Naive thymus-derived CD4-positive, alpha-beta T cell (primary cell): ENCODE data around the gene ENOX1. TPM values are rescaled to one million over a fixed set of nuclear protein-coding genes. Genes with fewer than 3 reads are reported as not detected.

Experiments
- ATAC-seq: fragments of 150-1000 bp; cut with Tn5 transposase; 2 replicates; pipeline ENCODE4 v1.10.0; 2021; ENCODE audit warnings: mild to moderate bottlenecking, moderate library complexity
- CTCF ChIA-PET: fragments of 350-600 bp; sonication (Branson Sonifier 250); formaldehyde crosslinking; loops from one replicate; lab custom pipeline; 2021; ENCODE audit warnings: antibody characterized with exemption; lab: Charles Lee
- POLR2A ChIA-PET: fragments of 350-600 bp; sonication (Branson Sonifier 250); formaldehyde crosslinking; loops from one replicate; lab custom pipeline; 2021; ENCODE audit warnings: antibody characterized with exemption, inconsistent platforms; lab: Charles Lee
- DNase-seq, 9 donors: peaks; one replicate each; pipeline versions ENCODE4 v3.0.0 to v3.0.0-alpha.2; 2020 to 2022; ENCODE audit warnings: mixed read lengths in 1 of 9
- H3K27ac ChIP-seq: one replicate; pipeline ENCODE4 v1.7.0; 2013; ENCODE audit warnings: mild to moderate bottlenecking, low read depth, low read length, moderate library complexity
- H3K27me3 ChIP-seq, 2 donors: one replicate each; pipeline ENCODE4 v1.7.0; 2013; ENCODE audit warnings: low read length in 2 of 2, mild to moderate bottlenecking in 2 of 2, moderate library complexity in 2 of 2; ENCODE audit not compliant: control insufficient read depth in 2 of 2, insufficient read depth in 2 of 2
- H3K36me3 ChIP-seq, 3 experiments: 1 replicate in 2 of 3; 2 replicates in 1 of 3; pipeline ENCODE4 v1.7.0; 2013; ENCODE audit warnings: low read length in 3 of 3, mild to moderate bottlenecking in 3 of 3, moderate library complexity in 1 of 3; ENCODE audit not compliant: insufficient read depth in 3 of 3, control insufficient read depth in 2 of 3
- H3K4me1 ChIP-seq, 2 donors: one replicate each; pipeline ENCODE4 v1.7.0; 2013; ENCODE audit warnings: low read length in 2 of 2, mild to moderate bottlenecking in 2 of 2, moderate library complexity in 1 of 2; ENCODE audit not compliant: control insufficient read depth in 2 of 2, insufficient read depth in 2 of 2
- H3K4me3 ChIP-seq: 2 replicates; pipeline ENCODE4 v1.7.0; 2013; ENCODE audit warnings: mild to moderate bottlenecking, low read length
- H3K9me3 ChIP-seq, 3 experiments: 1 replicate in 2 of 3; 2 replicates in 1 of 3; pipeline ENCODE4 v1.7.0; 2013; ENCODE audit warnings: low read length in 3 of 3; ENCODE audit not compliant: control insufficient read depth in 2 of 3
- H3K27ac Mint-ChIP-seq, 9 donors: one replicate each; pipeline ENCODE4 v1.8.0; 2020 to 2022; ENCODE audit warnings: mixed read lengths in 9 of 9, mild to moderate bottlenecking in 8 of 9, moderate library complexity in 5 of 9, inconsistent platforms in 2 of 9
- H3K27me3 Mint-ChIP-seq, 5 donors: one replicate each; pipeline ENCODE4 v1.8.0; 2021 to 2022; ENCODE audit warnings: mixed read lengths in 5 of 5, mild to moderate bottlenecking in 1 of 5
- H3K36me3 Mint-ChIP-seq, 5 donors: one replicate each; pipeline ENCODE4 v1.8.0; 2020 to 2022; ENCODE audit warnings: mixed read lengths in 5 of 5, mild to moderate bottlenecking in 3 of 5, inconsistent platforms in 1 of 5
- H3K4me1 Mint-ChIP-seq, 7 donors: one replicate each; pipeline ENCODE4 v1.8.0; 2020 to 2022; ENCODE audit warnings: mixed read lengths in 7 of 7, mild to moderate bottlenecking in 3 of 7, inconsistent platforms in 1 of 7
- H3K4me3 Mint-ChIP-seq, 10 donors: one replicate each; pipeline ENCODE4 v1.8.0; 2020 to 2022; ENCODE audit warnings: mild to moderate bottlenecking in 10 of 10, mixed read lengths in 10 of 10, moderate library complexity in 6 of 10, inconsistent platforms in 2 of 10
- H3K9me3 Mint-ChIP-seq, 11 donors: one replicate each; pipeline ENCODE4 v1.8.0; 2020 to 2022; ENCODE audit warnings: mixed read lengths in 11 of 11, mild to moderate bottlenecking in 4 of 11, inconsistent platforms in 1 of 11, moderate library complexity in 1 of 11
- intact Hi-C, 2 donors: fragments of 100-400 bp; cut with micrococcal nuclease; formaldehyde crosslinking; loops; one replicate each; pipeline ENCODE4 v1.15.1; 2023
- polyA plus RNA-seq, 2 donors: library from polyadenylated mRNA; unstranded; fragments of 300-500 nt; fragmentation: Illumina TruSeq; gene quantifications; one replicate each; pipeline ENCODE4 v1.2.3, GENCODE V29; 2021
- total RNA-seq, 6 experiments: library from RNA in 5 of 6; stranded (reverse) in 5 of 6; gene quantifications; 1 replicate in 5 of 6; 2 replicates in 1 of 6; pipeline ENCODE4 v1.2.3 and lab custom pipeline; 2021 to 2026

The ENOX1 gene
- total and polyA plus RNA-seq, 7 experiments from 2014 or later = 0.17 TPM; not detected in 6

DNA sequence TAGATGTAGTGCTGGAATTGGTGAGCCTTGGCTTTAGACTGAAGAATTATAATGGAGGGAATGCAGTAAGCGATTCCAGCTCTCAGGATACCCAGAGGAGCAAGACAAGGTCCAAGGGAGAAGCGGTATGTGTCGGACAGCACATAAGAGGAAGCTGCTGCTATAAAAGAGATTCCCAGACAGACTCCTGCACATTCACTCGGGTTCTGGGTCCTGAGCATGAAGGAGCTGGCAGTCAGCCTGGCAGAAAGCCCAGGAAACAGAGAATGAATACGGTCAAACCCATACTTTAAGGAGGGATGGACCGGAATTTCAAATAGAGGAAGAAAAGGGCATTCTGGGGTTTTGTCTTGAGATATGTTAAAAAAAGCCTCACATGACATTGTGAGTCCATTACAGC is 455.1 kb downstream of the ENOX1 start:
- Histone ChIP-seq H3K27me3 (no peaks in the 10 kb centered on the region), H3K4me3 (no peak overlapping the region), H3K9me3 (no peaks in the 10 kb centered on the region), H3K27ac (no peak overlapping the region), H3K36me3 (no peaks in the 10 kb centered on the region), H3K4me1 (no peaks in the 10 kb centered on the region)
- no peaks in the 10 kb centered on the region for H3K4me1 Mint-ChIP-seq
- ATAC-seq = no peak
- no peaks in the 10 kb centered on the region for H3K9me3 Mint-ChIP-seq
- ChIA-PET CTCF (no interaction called here), POLR2A (no interaction called here)
- DNase-seq = no peak
- no peak overlapping the region for H3K27ac Mint-ChIP-seq
- H3K4me3 Mint-ChIP-seq = no peak overlapping the region
- intact Hi-C loops = no loop called here
- H3K27me3 Mint-ChIP-seq = peaks cover 0 to 17% (median 6%) of the 10 kb centered on the region in 5 donors
- no peaks in the 10 kb centered on the region for H3K36me3 Mint-ChIP-seq

DNA sequence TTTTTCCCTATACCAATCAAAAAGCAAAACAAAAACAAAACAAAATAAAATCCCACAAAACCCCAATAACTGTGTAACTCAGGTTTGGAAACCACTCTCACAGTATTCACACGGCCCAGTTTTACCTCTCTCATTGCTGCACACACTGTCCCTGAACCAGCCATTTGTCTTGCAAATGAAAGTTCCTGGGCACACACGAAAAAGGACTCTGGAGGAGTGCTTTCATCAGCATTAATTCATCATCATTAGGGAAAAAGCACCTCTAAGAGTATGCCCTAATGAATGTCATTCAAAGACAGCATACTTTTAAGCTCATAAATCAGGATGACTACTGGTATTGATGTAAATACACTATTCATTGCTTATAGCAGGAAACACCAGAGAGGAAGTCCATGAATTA is 457.1 kb downstream of the ENOX1 start:
- H3K27ac ChIP-seq = no peak overlapping the region
- Mint-ChIP-seq H3K36me3 (no peaks in the 10 kb centered on the region), H3K27me3 (peaks cover 0 to 11% (median 6%) of the 10 kb centered on the region in 5 donors), H3K4me1 (no peaks in the 10 kb centered on the region), H3K27ac (no peak overlapping the region), H3K9me3 (no peaks in the 10 kb centered on the region), H3K4me3 (no peak overlapping the region)
- DNase-seq (no peak), ATAC-seq (no peak)
- H3K27me3 ChIP-seq = no peaks in the 10 kb centered on the region
- no peaks in the 10 kb centered on the region for H3K4me1 ChIP-seq
- intact Hi-C loops = no loop called here
- CTCF ChIA-PET = no interaction called here
- no peaks in the 10 kb centered on the region for H3K9me3 ChIP-seq
- no peak overlapping the region for H3K4me3 ChIP-seq
- H3K36me3 ChIP-seq = no peaks in the 10 kb centered on the region
- POLR2A ChIA-PET = interaction anchor here (0.6 kb wide), 1 partner anchor 32 kb away, joined by 4 read pairs; no protein-coding TSS in a partner anchor

DNA sequence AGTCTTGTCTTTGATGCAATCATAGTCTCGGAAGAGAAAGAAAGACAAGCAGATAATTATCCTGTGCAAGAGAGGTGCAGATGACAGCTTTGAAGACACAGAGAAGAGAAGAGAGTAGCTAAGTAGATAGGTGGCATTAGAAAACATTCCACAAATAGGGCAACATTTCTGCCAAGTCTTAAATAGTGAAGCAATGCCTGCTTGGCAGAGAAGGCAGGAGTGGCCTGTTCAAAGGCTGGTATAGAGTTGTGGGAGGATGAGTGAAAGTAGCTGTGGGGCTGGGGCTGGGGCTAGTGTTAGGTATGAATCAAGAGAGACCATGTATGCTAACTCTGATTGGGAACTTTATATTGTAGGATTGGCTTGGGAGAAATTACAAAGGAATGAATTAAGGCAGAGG is 457.9 kb downstream of the ENOX1 start:
- intact Hi-C loops = no loop called here
- no peaks in the 10 kb centered on the region for H3K36me3 ChIP-seq
- no peak for DNase-seq
- no peak overlapping the region for H3K27ac Mint-ChIP-seq
- no peaks in the 10 kb centered on the region for H3K4me1 Mint-ChIP-seq
- no peaks in the 10 kb centered on the region for H3K4me1 ChIP-seq
- H3K4me3 Mint-ChIP-seq = no peak overlapping the region
- no peak for ATAC-seq
- peaks cover 0 to 12% (median 4%) of the 10 kb centered on the region in 5 donors for H3K27me3 Mint-ChIP-seq
- H3K27ac ChIP-seq = no peak overlapping the region
- H3K9me3 Mint-ChIP-seq = no peaks in the 10 kb centered on the region
- H3K4me3 ChIP-seq = no peak overlapping the region
- H3K36me3 Mint-ChIP-seq = no peaks in the 10 kb centered on the region
- ChIA-PET CTCF (no interaction called here), POLR2A (no interaction called here)
- H3K27me3 ChIP-seq = no peaks in the 10 kb centered on the region
- no peaks in the 10 kb centered on the region for H3K9me3 ChIP-seq

DNA sequence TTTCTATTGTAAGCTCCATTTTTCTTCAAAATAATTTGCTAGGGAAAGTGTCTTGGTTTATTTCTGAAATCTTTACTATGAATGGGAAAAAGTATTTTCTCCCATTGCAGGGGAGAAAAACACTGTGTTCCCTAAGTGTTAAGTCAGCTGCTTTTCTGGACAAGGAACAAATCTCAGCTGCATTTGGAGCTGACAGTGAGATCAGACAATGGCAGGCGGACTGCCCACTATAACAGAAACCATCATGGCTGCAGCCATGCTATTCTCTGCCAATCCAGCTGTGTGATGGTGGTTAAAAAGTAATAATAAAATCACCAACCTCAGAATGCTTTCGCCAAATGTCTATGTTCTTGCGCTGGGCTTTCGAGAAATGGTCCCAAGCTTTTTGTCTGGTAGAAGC is 460.7 kb downstream of the ENOX1 start:
- Histone ChIP-seq H3K27me3 (no peaks in the 10 kb centered on the region), H3K4me1 (no peaks in the 10 kb centered on the region), H3K4me3 (no peak overlapping the region), H3K36me3 (no peaks in the 10 kb centered on the region), H3K27ac (no peak overlapping the region), H3K9me3 (no peaks in the 10 kb centered on the region)
- Mint-ChIP-seq H3K4me3 (no peak overlapping the region), H3K27ac (no peak overlapping the region), H3K36me3 (no peaks in the 10 kb centered on the region), H3K27me3 (peaks cover 0 to 22% (median 12%) of the 10 kb centered on the region in 5 donors), H3K4me1 (no peaks in the 10 kb centered on the region), H3K9me3 (no peaks in the 10 kb centered on the region)
- DNase-seq (no peak), ATAC-seq (no peak)
- CTCF ChIA-PET = no interaction called here
- POLR2A ChIA-PET = no interaction called here
- intact Hi-C loops = no loop called here

DNA sequence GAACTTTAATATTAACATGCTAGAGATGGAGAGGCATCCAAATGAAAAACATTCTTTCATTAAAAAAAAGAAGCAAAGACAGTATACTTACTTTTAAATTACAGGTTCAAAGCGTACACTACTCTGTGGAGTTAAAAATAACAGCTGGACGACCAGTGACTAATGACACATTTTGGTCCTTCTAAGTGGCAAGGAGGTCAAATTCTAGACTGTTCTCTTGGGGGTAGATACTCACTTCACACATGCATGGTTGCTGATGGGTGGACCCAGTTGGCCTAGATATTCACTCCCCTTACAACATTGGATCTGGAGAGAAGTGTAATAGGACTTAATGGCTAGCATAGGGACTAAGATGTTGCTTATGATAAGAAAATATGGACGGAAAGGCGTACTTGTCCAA is 461.1 kb downstream of the ENOX1 start:
- ChIA-PET CTCF (no interaction called here), POLR2A (no interaction called here)
- Mint-ChIP-seq H3K27ac (no peak overlapping the region), H3K4me1 (no peaks in the 10 kb centered on the region), H3K36me3 (no peaks in the 10 kb centered on the region), H3K27me3 (peaks cover 0 to 20% (median 12%) of the 10 kb centered on the region in 5 donors), H3K4me3 (no peak overlapping the region), H3K9me3 (no peaks in the 10 kb centered on the region)
- Histone ChIP-seq H3K4me1 (no peaks in the 10 kb centered on the region), H3K4me3 (no peak overlapping the region), H3K27ac (no peak overlapping the region), H3K9me3 (no peaks in the 10 kb centered on the region), H3K36me3 (no peaks in the 10 kb centered on the region), H3K27me3 (no peaks in the 10 kb centered on the region)
- DNase-seq (no peak), ATAC-seq (no peak)
- intact Hi-C loops = no loop called here

DNA sequence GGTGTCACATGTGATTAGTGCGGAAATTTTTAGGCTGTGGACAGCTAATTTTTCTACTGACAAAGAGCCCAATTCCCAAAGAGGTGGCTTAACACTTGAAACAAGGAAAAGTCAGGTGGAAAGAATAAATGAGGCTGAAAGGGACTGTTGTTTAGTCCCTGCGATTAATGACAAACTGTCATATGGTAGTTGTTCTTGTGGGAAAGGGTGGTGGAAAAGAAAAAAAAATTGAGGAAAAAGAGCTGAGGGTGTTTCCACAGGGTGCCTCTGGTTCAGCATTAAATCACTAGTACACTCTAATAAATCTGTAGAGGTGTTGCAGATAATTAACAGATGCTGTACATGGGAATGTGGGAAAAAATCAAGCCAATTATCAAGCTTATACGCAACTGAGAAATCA is 462.6 kb downstream of the ENOX1 start:
- Histone ChIP-seq H3K9me3 (no peaks in the 10 kb centered on the region), H3K27ac (no peak overlapping the region), H3K4me3 (no peak overlapping the region), H3K27me3 (no peaks in the 10 kb centered on the region), H3K36me3 (no peaks in the 10 kb centered on the region), H3K4me1 (no peaks in the 10 kb centered on the region)
- no peaks in the 10 kb centered on the region for H3K9me3 Mint-ChIP-seq
- H3K27me3 Mint-ChIP-seq = peaks cover 0 to 18% (median 12%) of the 10 kb centered on the region in 5 donors
- H3K4me3 Mint-ChIP-seq = no peak overlapping the region
- H3K4me1 Mint-ChIP-seq = no peaks in the 10 kb centered on the region
- no peak for ATAC-seq
- intact Hi-C loops = no loop called here
- H3K27ac Mint-ChIP-seq = no peak overlapping the region
- no peaks in the 10 kb centered on the region for H3K36me3 Mint-ChIP-seq
- no peak for DNase-seq
- CTCF ChIA-PET = no interaction called here
- POLR2A ChIA-PET = no interaction called here

DNA sequence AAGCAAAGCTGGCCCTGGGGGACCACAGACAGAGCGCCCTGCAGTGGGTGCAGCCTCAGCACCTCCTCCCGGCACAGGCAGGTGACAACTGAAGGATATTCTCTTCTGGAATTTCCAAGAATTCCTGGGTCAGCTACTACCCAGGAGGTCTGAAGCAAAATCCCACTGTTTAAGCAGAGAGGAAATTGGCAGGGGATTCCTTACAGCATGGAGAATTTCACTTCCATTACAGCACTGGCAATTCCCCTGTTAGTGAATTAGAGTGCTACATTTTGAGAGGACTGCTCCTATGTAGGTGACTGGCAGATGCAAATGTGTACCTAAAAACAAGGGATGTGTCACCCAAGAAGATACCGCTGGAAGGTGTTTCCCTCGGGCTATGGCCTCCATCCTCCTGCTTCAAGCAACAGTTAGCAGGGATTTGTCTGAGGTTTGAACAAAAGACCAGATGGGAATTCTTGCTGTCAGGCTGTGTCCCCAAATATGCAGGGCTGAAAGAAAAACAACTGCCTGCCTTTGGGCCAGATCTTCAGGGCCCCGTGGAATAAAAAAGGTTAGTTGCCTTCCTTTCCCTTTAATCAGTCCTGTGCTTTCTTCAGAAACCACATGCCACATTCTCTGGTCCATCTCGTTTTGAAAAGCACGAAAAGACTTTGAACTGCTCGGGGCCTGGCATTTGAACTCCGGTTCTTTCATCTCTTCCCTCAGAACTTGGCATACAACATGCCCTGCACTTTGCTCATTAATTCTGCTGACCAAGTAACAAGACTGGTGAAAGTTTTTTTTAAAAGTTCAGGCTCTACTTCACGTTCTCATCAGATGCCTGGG is 466.9 kb downstream of the ENOX1 start:
- no peak for ATAC-seq
- ChIA-PET POLR2A (no interaction called here), CTCF (no interaction called here)
- Histone ChIP-seq H3K36me3 (no peaks in the 10 kb centered on the region), H3K4me3 (no peak overlapping the region), H3K27ac (no peak overlapping the region), H3K27me3 (no peaks in the 10 kb centered on the region), H3K4me1 (no peaks in the 10 kb centered on the region), H3K9me3 (no peaks in the 10 kb centered on the region)
- Mint-ChIP-seq H3K4me1 (no peaks in the 10 kb centered on the region), H3K27me3 (peaks cover 0 to 28% (median 18%) of the 10 kb centered on the region in 5 donors), H3K36me3 (no peaks in the 10 kb centered on the region), H3K4me3 (no peak overlapping the region), H3K9me3 (no peaks in the 10 kb centered on the region), H3K27ac (no peak overlapping the region)
- no peak for DNase-seq
- intact Hi-C loops = no loop called here
